HEK293 (cell line): Measurements from ENCODE around the gene THAP2.
A peak's percentile ranks its signal among the peaks of the same experiment; 100 is the strongest.

ENCODE experiments used
- CTCF ChIA-PET: fragments of 350-600 bp; formaldehyde crosslinking; extraction: SDS; loops from one replicate; lab custom pipeline; 2021; ENCODE audit warnings: antibody characterized with exemption; lab: Yijun Ruan, JAX
- POLR2A ChIA-PET: fragments of 300-600 bp; formaldehyde crosslinking; extraction: SDS; loops from one replicate; lab custom pipeline; 2020; ENCODE audit warnings: antibody characterized with exemption, inconsistent platforms; lab: Yijun Ruan, JAX
- H3K27ac ChIP-seq: fragments of 200-500 bp; sonication (Bioruptor generic); 2 replicates; pipeline ENCODE4 v1.5.1; 2014; ENCODE audit warnings: low read depth, low read length, control low read depth, inconsistent platforms; ENCODE audit errors: extremely low read depth
- H3K36me3 ChIP-seq, 2 experiments: fragments of 200-500 bp in 1 of 2; sonication (Bioruptor generic) in 1 of 2; 1 replicate in 1 of 2; 2 replicates in 1 of 2; pipeline ENCODE4 v1.5.1; 2014 to 2017; ENCODE audit warnings: inconsistent platforms in 2 of 2, low read length in 2 of 2; ENCODE audit not compliant: control insufficient read depth in 2 of 2, insufficient read depth in 1 of 2
- H3K4me1 ChIP-seq: fragments of 200-500 bp; sonication (Bioruptor generic); 2 replicates; pipeline ENCODE4 v1.5.1; 2014; ENCODE audit warnings: mild to moderate bottlenecking, low read length, inconsistent platforms; ENCODE audit not compliant: control insufficient read depth, insufficient read depth
- H3K4me3 ChIP-seq: 2 replicates; pipeline ENCODE4 v1.5.1; 2011; ENCODE audit warnings: low read depth, mild to moderate bottlenecking, control low read depth, low read length, moderate library complexity
- H3K9me3 ChIP-seq: fragments of 200-500 bp; sonication (Bioruptor generic); 2 replicates; pipeline ENCODE4 v1.5.1; 2014; ENCODE audit warnings: low read depth, low read length, inconsistent platforms; ENCODE audit not compliant: control insufficient read depth, insufficient read depth
- OSR2 ChIP-seq: fragments of 450-650 bp; formaldehyde crosslinking; IDR thresholded peaks from 2 replicates; pipeline ENCODE4 v1.5.1; 2016; ENCODE audit warnings: missing biosample characterization, missing genetic modification characterization
- OVOL3 ChIP-seq: fragments of 450-650 bp; formaldehyde crosslinking; IDR thresholded peaks from 2 replicates; pipeline ENCODE4 v1.5.1; 2016; ENCODE audit warnings: missing biosample characterization, missing genetic modification characterization
- PBX3 ChIP-seq: sonication (generic); formaldehyde crosslinking; IDR thresholded peaks from 2 replicates; pipeline ENCODE4 v1.8.1; 2022; ENCODE audit warnings: mild to moderate bottlenecking, moderate library complexity, missing genetic modification reagents
- REPIN1 ChIP-seq: fragments of 450-650 bp; formaldehyde crosslinking; IDR thresholded peaks from 2 replicates; pipeline ENCODE4 v1.5.1; 2017; ENCODE audit warnings: missing biosample characterization, missing genetic modification characterization, low read depth
- SCRT1 ChIP-seq: fragments of 450-650 bp; formaldehyde crosslinking; IDR thresholded peaks from 2 replicates; pipeline ENCODE4 v1.5.1; 2016; ENCODE audit warnings: missing biosample characterization, missing genetic modification characterization, borderline replicate concordance
- SCRT2 ChIP-seq: fragments of 450-650 bp; formaldehyde crosslinking; IDR thresholded peaks from 2 replicates; pipeline ENCODE4 v1.5.1; 2016; ENCODE audit warnings: missing biosample characterization, missing genetic modification characterization
- SP3 ChIP-seq: fragments of 450-650 bp; formaldehyde crosslinking; IDR thresholded peaks from 2 replicates; pipeline ENCODE4 v1.5.1; 2016; ENCODE audit warnings: missing biosample characterization, missing genetic modification characterization
- ZBTB7A ChIP-seq: fragments of 450-650 bp; formaldehyde crosslinking; IDR thresholded peaks from 2 replicates; pipeline ENCODE4 v1.5.1; 2016; ENCODE audit warnings: low read depth, missing biosample characterization, missing genetic modification characterization
- ZFP3 ChIP-seq: fragments of 450-650 bp; formaldehyde crosslinking; IDR thresholded peaks from 2 replicates; pipeline ENCODE4 v1.5.1; 2016; ENCODE audit warnings: low read depth, missing biosample characterization, missing genetic modification characterization
- ZFP69B ChIP-seq: fragments of 450-650 bp; formaldehyde crosslinking; IDR thresholded peaks from 2 replicates; pipeline ENCODE4 v1.5.1; 2016; ENCODE audit warnings: missing biosample characterization, missing genetic modification characterization
- ZNF138 ChIP-seq: fragments of 450-650 bp; formaldehyde crosslinking; IDR thresholded peaks from 2 replicates; pipeline ENCODE4 v1.5.1; 2016; ENCODE audit warnings: missing biosample characterization, missing genetic modification characterization, borderline replicate concordance
- ZNF155 ChIP-seq: fragments of 450-650 bp; formaldehyde crosslinking; IDR thresholded peaks from 2 replicates; pipeline ENCODE4 v1.5.1; 2016; ENCODE audit warnings: missing biosample characterization, missing genetic modification characterization
- ZNF157 ChIP-seq: fragments of 450-650 bp; formaldehyde crosslinking; IDR thresholded peaks from 2 replicates; pipeline ENCODE4 v1.5.1; 2016; ENCODE audit warnings: missing biosample characterization, missing genetic modification characterization
- ZNF2 ChIP-seq: fragments of 450-650 bp; formaldehyde crosslinking; IDR thresholded peaks from 2 replicates; pipeline ENCODE4 v1.5.1; 2016; ENCODE audit warnings: missing biosample characterization, missing genetic modification characterization
- ZNF266 ChIP-seq: fragments of 450-650 bp; formaldehyde crosslinking; IDR thresholded peaks from 2 replicates; pipeline ENCODE4 v1.5.1; 2016; ENCODE audit warnings: missing biosample characterization, missing genetic modification characterization, low read depth
- ZNF433 ChIP-seq: fragments of 450-650 bp; formaldehyde crosslinking; IDR thresholded peaks from 2 replicates; pipeline ENCODE4 v1.5.1; 2016; ENCODE audit warnings: missing biosample characterization, missing genetic modification characterization, low read depth
- ZNF488 ChIP-seq: fragments of 450-650 bp; formaldehyde crosslinking; IDR thresholded peaks from 2 replicates; pipeline ENCODE4 v1.5.1; 2016; ENCODE audit warnings: missing biosample characterization, missing genetic modification characterization
- ZNF514 ChIP-seq: fragments of 450-650 bp; formaldehyde crosslinking; IDR thresholded peaks from 2 replicates; pipeline ENCODE4 v1.5.1; 2016; ENCODE audit warnings: missing biosample characterization, missing genetic modification characterization
- ZNF645 ChIP-seq: fragments of 450-650 bp; formaldehyde crosslinking; IDR thresholded peaks from 2 replicates; pipeline ENCODE4; 2016; ENCODE audit warnings: missing biosample characterization, missing genetic modification characterization
- ZNF654 ChIP-seq: fragments of 450-650 bp; formaldehyde crosslinking; IDR thresholded peaks from 2 replicates; pipeline ENCODE4 v1.5.1; 2016; ENCODE audit warnings: low read depth, missing biosample characterization, missing genetic modification characterization
- ZNF768 ChIP-seq: fragments of 450-650 bp; formaldehyde crosslinking; IDR thresholded peaks from 2 replicates; pipeline ENCODE4 v1.5.1; 2018; ENCODE audit warnings: missing biosample characterization, mild to moderate bottlenecking, missing genetic modification characterization
- ZNF777 ChIP-seq: fragments of 450-650 bp; formaldehyde crosslinking; IDR thresholded peaks from 2 replicates; pipeline ENCODE4 v1.5.1; 2017; ENCODE audit warnings: missing biosample characterization, missing genetic modification characterization, borderline replicate concordance

THAP2 gene

GRCh38 chr12:71621938-71622337, 42.2 kb upstream of the THAP2 start:
- H3K36me3 ChIP-seq = peaks cover 77 to 98% of the 10 kb centered on the region in 2 experiments
- H3K27ac ChIP-seq = no peak overlapping the region
- H3K9me3 ChIP-seq = no peaks in the 10 kb centered on the region
- TF ChIP-seq SCRT2 = peak; percentile 82
- no peak for TF ChIP-seq ZFP3 (tag by site-specific recombination)
- no peak for TF ChIP-seq ZNF266
- peak; percentile 76; the same call in 1 of the 2 replicates for TF ChIP-seq SCRT1 (tag by site-specific recombination)
- no peak for TF ChIP-seq ZNF768 (tag by site-specific recombination)
- no peak for TF ChIP-seq ZNF777 (tag by site-specific recombination)
- TF ChIP-seq, all 188 proteins: peak for 2
- POLR2A ChIA-PET = no interaction called here
- H3K4me3 ChIP-seq = no peak overlapping the region
- CTCF ChIA-PET = interaction anchor here (0.7 to 1.4 kb wide), 3 partner anchors 13 to 102 kb away, joined by 3 to 5 read pairs (median 5); no protein-coding TSS in a partner anchor
- H3K4me1 ChIP-seq = peaks cover 8% of the 10 kb centered on the region; the same call in 1 of the 2 replicates

- H3K36me3 ChIP-seq = peaks cover 67 to 88% of the 10 kb centered on the region in 2 experiments
- TF ChIP-seq ZNF654 (tag by site-specific recombination) (no peak), OVOL3 (tag by site-specific recombination) (no peak), ZNF138 (tag by site-specific recombination) (no peak), ZNF488 (no peak), ZNF777 (tag by site-specific recombination) (no peak), ZNF514 (tag by site-specific recombination) (no peak), ZNF155 (tag by site-specific recombination) (no peak), REPIN1 (tag by site-specific recombination) (no peak), ZNF645 (tag by site-specific recombination) (no peak), OSR2 (tag by site-specific recombination) (no peak), ZNF157 (tag by site-specific recombination) (no peak), SP3 (tag by site-specific recombination) (no peak), ZNF433 (tag by site-specific recombination) (no peak), ZBTB7A (tag by site-specific recombination) (no peak), ZNF2 (tag by site-specific recombination) (no peak), PBX3 (CRISPR knock-in tag) (no peak), ZFP69B (tag by site-specific recombination) (no peak)
- TF ChIP-seq, all 188 proteins: peak for 0
- H3K27ac ChIP-seq = no peak overlapping the region
- H3K4me1 ChIP-seq = peaks cover 18% of the 10 kb centered on the region; the same call in 1 of the 2 replicates
- ChIA-PET POLR2A (no interaction called here), CTCF (interaction anchor here (3.3 kb wide), 1 partner anchor 11 kb away, joined by 20 read pairs; no protein-coding TSS in a partner anchor)
- no peaks in the 10 kb centered on the region for H3K9me3 ChIP-seq
- no peak overlapping the region for H3K4me3 ChIP-seq
Measured at GRCh38 chr12:71625476-71625875, 38.6 kb upstream of the THAP2 start.
